Superior temporal gyrus (tissue), 1 donor: ENCODE results near the gene COL18A1.

Experiments
- DNase-seq: peaks from one replicate; pipeline ENCODE4 v3.0.0-alpha.2; 2016; ENCODE audit errors: extremely low spot score

The COL18A1 gene

DNA sequence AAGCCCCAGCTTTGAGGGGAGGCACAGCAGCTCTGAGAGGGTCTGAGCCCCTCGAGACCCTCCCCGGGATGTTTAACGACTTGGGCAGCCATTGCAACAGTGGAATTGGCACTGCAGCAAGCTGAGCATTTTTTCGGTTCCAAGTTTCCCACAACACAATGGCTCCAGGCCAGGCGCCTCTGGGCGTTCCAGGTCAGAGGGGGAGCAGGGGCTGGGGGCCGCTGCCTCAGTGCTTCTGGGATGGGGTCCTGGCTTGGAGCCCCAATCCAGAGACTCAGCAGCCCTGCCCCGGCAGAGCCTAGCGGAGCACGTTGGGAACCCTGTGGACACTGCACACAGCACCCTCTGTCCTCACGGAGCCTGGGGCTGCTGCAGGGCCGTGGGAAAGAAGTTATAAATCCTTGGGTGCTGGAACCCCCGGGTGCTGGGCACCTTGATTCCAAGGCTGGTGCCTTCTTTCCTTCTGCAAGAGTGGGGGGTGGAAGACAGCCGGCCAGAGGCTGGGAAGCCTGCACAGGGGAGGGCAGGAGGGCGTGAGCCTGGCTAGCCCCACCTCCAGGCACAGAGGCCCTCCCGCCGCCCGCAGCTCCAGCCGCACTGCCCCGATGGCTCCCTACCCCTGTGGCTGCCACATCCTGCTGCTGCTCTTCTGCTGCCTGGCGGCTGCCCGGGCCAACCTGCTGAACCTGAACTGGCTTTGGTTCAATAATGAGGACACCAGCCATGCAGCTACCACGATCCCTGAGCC is 50.1 kb downstream of the COL18A1 start:
- no peak for DNase-seq

DNA sequence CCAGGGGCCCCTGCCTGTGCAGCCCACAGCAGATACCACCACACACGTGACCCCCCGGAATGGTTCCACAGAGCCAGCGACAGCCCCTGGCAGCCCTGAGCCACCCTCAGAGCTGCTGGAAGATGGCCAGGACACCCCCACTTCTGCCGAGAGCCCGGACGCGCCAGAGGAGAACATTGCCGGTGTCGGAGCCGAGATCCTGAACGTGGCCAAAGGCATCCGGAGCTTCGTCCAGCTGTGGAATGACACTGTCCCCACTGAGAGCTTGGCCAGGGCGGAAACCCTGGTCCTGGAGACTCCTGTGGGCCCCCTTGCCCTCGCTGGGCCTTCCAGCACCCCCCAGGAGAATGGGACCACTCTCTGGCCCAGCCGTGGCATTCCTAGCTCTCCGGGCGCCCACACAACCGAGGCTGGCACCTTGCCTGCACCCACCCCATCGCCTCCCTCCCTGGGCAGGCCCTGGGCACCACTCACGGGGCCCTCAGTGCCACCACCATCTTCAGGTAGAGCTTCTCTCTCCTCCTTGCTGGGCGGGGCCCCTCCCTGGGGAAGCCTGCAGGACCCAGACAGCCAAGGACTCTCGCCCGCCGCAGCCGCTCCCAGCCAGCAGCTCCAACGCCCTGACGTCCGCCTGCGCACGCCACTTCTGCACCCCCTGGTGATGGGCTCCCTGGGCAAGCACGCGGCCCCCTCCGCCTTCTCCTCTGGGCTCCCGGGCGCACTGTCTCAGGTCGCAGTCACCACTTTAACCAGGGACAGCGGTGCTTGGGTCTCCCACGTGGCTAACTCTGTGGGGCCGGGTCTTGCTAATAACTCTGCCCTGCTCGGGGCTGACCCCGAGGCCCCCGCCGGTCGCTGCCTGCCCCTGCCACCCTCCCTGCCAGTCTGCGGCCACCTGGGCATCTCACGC is 51.0 kb downstream of the COL18A1 start:
- DNase-seq: no peak

GRCh38 chr21:45456584-45457160 is 51.7 kb downstream of the COL18A1 start:
- no peak for DNase-seq

- DNase-seq: no peak
Observed at GRCh38 chr21:45457161-45457831, 52.3 kb downstream of the COL18A1 start.

GRCh38 chr21:45457832-45458172 is 52.8 kb downstream of the COL18A1 start:
- DNase-seq: no peak

DNA sequence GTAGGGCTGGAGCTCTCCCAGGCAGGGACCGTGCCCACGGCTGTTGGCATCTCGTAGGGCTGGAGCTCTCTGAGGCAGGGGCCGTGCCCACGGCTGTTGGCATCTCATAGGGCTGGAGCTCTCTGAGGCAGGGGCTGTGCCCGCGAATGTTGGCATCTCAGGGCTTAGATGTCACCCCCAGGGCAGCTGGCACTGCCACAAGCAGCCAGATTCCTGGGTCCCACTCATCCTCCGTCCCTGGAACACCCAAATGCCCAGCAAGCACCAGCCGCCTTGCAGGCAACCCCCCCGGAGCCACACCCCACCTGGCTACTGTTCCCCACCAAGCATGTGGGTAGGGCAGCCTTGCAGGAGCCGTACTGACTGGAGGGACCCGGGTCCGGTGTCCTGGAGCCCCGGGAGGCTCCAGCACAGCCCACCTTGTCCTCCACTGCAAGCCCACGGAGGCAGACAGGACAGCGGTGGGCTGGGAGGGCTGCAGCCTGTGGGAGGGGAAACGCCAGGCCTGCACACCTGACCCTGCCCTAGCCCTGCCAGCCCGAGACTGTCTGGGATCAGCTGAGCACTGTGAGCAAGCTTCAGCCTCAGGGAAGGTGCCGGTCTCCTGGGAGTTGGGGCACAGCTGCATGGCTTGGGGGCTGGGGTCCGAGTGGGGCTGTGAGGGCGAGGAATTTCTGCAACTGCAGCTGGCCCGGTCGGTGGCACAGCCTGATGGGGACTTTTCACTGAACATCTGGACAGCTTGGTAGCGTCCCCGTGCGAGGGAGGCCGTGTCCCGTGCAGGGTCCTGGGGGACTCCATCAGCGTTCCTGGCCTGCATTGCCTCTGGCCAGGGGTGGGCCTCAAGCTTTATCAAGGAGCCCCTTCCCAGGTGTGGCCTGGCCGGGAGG is 53.6 kb downstream of the COL18A1 start:
- no peak for DNase-seq

GRCh38 chr21:45459171-45460010 is 54.4 kb downstream of the COL18A1 start:
- no peak for DNase-seq

GRCh38 chr21:45460011-45460565 is 55.1 kb downstream of the COL18A1 start:
- no peak for DNase-seq

GRCh38 chr21:45460611-45461368 is 55.8 kb downstream of the COL18A1 start:
- DNase-seq: no peak

GRCh38 chr21:45461369-45461750 is 56.4 kb downstream of the COL18A1 start:
- no peak for DNase-seq

GRCh38 chr21:45461806-45462341 is 56.9 kb downstream of the COL18A1 start:
- DNase-seq: no peak

DNA sequence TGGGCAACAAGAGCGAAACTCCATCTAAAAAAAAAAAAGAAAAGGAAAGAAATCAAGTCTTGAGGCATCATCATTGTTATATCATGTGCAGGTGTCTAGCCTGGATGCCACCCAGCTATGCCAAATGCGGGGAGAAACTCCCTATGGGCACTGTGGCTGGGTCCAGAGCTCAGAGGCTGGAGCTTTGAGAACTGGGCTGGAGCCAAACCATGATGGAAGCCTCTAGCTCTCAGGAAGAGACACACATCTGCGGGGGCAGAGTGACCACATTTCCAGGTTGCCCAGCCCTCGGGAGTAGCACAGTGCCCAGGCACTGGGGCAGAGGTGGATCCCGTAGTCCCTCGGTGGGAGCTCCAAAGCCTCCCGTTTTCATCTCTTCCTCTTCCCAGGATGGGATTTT is 58.9 kb downstream of the COL18A1 start:
- DNase-seq: no peak

- no peak for DNase-seq
Observed at GRCh38 chr21:45464309-45464708, 59.3 kb downstream of the COL18A1 start.

DNA sequence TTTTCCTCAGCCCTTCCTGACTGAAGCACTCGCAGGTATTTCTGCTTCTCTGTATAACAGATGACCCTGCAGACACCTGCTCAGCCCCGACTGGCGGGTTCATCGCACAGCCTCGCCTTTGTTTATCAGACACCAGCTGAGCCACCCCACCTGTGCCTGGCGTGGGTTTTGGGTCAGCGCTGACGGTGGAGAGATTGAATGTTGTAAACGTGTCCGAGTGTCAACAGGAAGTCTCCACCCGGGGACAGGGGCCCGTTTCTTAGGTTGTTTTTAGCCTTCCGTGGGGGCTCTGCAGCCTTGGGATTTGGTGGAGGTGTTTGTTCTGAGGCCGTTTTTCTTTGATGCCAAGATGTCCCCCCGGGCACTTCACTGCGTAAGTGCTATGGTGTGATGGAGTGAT is 60.1 kb downstream of the COL18A1 start:
- DNase-seq: no peak

- no peak for DNase-seq
Observed at GRCh38 chr21:45465611-45466329, 60.8 kb downstream of the COL18A1 start.

DNA sequence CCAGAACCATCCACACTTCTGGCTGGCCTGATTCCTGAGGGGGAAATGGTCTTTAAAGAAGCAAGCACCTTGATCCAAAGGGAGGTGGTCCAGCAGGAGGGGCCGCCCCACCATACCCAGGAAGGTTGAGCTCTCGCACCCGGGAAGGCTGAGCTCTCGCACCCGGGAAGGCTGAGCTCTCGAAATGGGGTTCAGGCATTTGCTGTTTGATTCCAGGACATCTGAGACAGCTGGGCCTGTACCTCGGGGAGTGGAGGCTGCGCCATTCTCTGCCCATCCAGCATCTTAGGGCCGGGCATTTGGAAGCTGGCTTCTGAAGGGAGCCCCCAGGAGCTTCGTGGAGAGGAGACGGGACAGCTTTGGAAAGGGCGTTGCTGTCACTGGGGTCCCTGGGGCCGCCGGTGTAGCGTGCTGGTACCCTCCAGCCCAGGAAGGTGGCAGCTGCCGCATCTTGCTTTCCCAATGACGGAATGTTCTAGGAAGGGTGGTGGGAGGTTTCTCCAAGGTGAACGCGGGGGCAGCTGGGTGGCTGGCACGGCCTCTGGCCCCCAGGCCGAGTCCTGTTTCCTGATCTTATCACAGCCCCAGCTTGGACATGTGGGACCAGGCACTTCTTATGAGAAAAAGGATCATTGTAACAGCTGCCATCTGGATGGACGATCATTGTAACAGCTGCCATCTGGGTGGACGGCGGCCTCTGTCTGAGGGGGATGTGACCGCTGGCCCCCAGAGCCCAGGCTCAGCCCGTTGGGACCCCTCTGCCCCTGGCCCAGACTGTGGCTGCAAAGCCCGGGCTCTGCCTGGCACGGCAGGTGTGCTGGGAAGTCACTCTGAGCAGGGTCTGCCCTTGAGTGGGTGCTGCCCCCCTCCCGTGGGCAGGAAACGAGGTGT is 61.6 kb downstream of the COL18A1 start:
- DNase-seq: peak; percentile 42

- no peak for DNase-seq
Observed at GRCh38 chr21:45467221-45467779, 62.3 kb downstream of the COL18A1 start.
